ENCODE measurements around the gene MYO1E. TPM values are rescaled to one million over a fixed set of nuclear protein-coding genes. Genes with fewer than 3 reads are reported as not detected.

MYO1E gene
- total RNA-seq, 1 donor from 2014 or later: 45.1 TPM

DNA sequence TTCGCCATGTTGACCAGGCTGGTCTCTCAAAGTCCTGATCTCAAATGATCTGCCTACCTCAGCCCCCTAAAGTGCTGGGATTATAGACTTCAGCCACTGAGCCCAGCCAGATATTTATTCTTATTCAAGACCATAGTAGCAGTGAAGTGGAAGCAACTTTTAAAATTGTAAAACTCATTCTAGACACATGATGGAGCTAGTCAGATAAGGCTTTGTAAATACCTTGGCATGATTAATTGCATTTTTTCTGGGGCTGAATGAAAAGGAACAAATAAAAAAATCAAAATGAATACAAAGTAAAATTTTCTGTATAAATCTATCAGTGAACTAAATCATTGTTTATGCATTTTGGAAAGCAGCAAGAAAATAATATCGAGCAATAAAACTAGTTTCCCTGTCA, 4.1 kb upstream of the MYO1E start:
- H3K27ac Mint-ChIP-seq: no peak overlapping the region
- H3K4me1 Mint-ChIP-seq: peaks cover 12% of the 10 kb centered on the region
- H3K36me3 Mint-ChIP-seq (ENCODE audit: low read depth): no peaks in the 10 kb centered on the region
- DNase-seq: no peak
- intact Hi-C loops (cut with micrococcal nuclease): no loop called here
- H3K4me3 Mint-ChIP-seq: no peak overlapping the region
- peaks cover 36% of the 10 kb centered on the region for H3K27me3 Mint-ChIP-seq
- H3K9me3 Mint-ChIP-seq: no peaks in the 10 kb centered on the region

DNA sequence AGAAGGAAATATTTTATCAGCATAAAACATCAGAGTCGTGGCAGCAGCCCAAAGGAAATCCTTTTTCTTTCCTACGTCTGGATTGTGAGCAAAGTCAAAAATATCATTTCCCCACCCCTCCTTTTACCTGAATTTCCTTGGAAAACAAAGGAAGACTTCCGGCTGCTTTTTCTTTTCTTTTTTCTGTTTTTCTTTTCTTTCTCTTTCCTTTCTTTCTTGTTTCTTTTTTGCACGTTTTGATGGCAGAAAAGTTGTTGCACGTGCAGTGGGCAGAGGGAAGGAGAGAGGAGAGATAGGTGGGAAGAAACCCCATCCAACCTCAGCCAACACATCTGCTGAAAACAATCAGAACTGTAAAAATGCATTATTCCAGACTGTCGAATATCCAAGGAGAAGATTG, 544 bp upstream of the MYO1E start:
- no peak for DNase-seq
- H3K4me3 Mint-ChIP-seq: peak overlapping the region; percentile 98
- H3K27me3 Mint-ChIP-seq: peaks cover 41% of the 10 kb centered on the region
- intact Hi-C loops (cut with micrococcal nuclease): loop anchor here (5.0 kb wide), 3 partner anchors 71 to 386 kb away; partner anchors contain the start of gene RNF111
- no peak overlapping the region for H3K27ac Mint-ChIP-seq
- H3K9me3 Mint-ChIP-seq: no peaks in the 10 kb centered on the region
- H3K36me3 Mint-ChIP-seq (ENCODE audit: low read depth): peaks cover 6% of the 10 kb centered on the region
- H3K4me1 Mint-ChIP-seq: peaks cover 33% of the 10 kb centered on the region

DNA sequence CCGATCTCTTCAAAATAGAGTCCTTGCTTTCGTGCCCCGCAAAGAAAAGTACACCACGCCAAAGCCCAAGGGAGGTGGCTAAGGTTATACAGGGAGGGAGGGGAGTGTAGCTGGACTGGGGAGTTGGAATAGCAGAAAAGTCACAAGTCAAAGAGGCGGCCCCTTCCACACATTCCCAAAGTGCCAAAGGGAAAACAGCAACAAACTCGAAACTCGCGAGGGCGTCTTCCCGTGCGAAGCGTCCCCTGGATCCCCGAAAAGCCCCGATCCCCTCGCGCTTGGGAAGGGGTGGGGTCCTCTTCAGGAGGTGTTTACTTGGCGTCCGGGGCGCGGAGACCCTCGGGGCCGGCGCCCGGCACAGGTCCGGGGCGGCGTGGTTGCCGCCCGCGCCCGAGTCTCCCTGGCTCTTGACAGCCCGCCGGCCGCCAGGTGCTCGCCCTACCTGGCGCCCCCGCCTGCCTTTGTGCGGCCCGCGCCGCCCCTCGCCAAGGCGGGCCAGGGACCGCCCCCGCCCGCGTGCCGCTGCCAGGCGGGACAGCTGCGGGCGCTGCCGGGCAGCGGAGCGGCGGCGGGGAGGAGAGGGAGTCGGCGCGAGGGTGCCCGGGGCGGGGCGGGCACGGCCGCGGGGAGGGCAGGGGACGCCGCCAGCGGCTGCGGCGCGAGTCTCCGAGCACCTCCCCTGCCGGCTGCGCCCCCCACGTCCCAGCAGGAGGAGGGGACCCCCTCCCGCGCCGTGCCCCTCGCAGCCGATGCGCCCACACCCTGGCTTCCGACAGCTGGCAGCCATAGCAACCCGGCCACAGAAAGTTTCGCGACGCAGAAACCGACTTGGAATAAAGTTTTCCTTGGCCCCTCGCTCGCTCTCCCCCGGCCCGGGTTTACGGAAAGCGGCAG, 966 bp downstream of the MYO1E start:
- intact Hi-C loops (cut with micrococcal nuclease): loop anchor here (5.0 kb wide), 3 partner anchors 69 to 384 kb away; partner anchors contain the start of gene RNF111
- peak overlapping the region; percentile 85 for H3K27ac Mint-ChIP-seq
- H3K36me3 Mint-ChIP-seq (ENCODE audit: low read depth): peaks cover 6% of the 10 kb centered on the region
- DNase-seq: peak; percentile 81
- peaks cover 36% of the 10 kb centered on the region for H3K27me3 Mint-ChIP-seq
- peak overlapping the region; percentile 98 for H3K4me3 Mint-ChIP-seq
- peaks cover 39% of the 10 kb centered on the region for H3K4me1 Mint-ChIP-seq
- H3K9me3 Mint-ChIP-seq: no peaks in the 10 kb centered on the region

DNA sequence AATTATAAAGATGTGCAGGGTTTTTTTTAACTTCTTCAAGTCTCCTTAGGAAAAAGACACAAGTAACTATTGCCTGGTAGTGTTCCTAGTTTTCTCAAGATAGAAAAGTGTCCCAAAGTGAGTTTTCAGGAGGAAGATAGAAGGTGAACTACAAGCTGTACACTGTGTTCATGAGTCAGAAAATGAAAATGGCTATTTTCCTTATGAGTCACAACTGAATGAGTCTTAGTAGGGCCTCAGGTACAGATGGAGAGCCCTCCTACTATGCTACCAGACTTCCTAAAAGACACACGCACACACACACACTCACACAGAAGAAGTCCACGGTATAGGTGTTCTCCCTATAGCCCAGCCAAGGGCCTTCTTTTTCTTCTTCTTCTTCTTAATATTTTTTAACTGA, 3.1 kb downstream of the MYO1E start:
- H3K4me1 Mint-ChIP-seq: peaks cover 39% of the 10 kb centered on the region
- peaks cover 10% of the 10 kb centered on the region for H3K36me3 Mint-ChIP-seq (ENCODE audit: low read depth)
- no peak overlapping the region for H3K27ac Mint-ChIP-seq
- H3K27me3 Mint-ChIP-seq: peaks cover 28% of the 10 kb centered on the region
- intact Hi-C loops (cut with micrococcal nuclease): no loop called here
- no peak for DNase-seq
- no peak overlapping the region for H3K4me3 Mint-ChIP-seq
- H3K9me3 Mint-ChIP-seq: no peaks in the 10 kb centered on the region

DNA sequence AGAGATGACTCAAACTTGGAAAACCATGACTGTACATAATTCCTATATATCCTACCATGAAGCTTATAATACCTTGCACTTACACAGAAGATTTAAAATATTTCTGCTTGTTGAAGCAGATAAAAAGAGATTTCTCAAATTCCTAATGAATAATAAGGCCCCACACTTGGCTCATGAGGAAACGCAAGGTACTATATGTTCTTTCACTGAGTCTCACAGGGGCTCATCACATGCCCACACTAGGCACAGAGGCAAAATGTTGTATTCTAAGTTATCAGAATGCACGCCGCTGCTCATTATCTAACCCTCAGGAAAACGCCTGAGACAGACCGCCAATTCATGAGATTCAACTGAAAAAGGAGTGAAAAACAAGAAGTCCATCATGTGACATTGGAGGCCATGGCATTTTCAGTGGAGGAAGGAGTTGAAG, 5.6 kb downstream of the MYO1E start:
- Mint-ChIP-seq H3K27me3 (peaks cover 12% of the 10 kb centered on the region), H3K4me1 (peaks cover 27% of the 10 kb centered on the region), H3K4me3 (no peak overlapping the region), H3K36me3 (ENCODE audit: low read depth) (peaks cover 10% of the 10 kb centered on the region), H3K9me3 (no peaks in the 10 kb centered on the region), H3K27ac (no peak overlapping the region)
- DNase-seq: no peak
- intact Hi-C loops (cut with micrococcal nuclease): no loop called here

DNA sequence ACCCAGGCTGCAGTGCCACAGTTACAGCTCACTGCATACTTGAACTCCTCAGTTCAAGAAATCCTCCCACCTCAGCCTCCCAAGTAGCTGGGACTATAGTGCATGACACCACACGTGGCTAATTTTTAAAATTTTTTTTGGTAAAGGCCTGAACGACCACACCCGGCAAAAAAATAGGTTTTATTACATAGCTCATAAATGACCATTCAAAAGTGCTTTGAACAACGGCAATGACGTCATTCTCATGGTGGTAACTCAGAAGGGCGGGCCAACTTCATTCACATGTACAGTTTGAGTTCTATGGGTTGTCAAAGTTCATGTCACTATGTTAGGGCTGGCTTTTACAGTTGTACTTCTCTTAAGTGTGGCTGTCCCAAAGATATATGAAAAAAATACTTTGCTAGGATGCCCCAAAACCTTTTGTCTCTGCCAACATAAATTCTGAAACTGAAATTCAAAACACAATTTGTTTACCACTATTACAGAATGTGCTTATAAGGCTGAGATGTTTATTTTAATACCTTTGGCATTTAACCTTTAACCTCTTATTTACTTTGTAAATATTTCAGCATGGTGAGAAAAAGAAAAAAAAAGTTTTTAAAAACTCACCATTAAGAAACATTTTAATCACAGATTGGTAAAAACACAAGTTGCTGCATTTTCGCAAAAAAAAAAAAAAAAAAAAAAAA, 6.2 kb downstream of the MYO1E start:
- H3K27ac Mint-ChIP-seq: no peak overlapping the region
- peaks cover 12% of the 10 kb centered on the region for H3K27me3 Mint-ChIP-seq
- intact Hi-C loops (cut with micrococcal nuclease): no loop called here
- no peak for DNase-seq
- peaks cover 27% of the 10 kb centered on the region for H3K4me1 Mint-ChIP-seq
- peaks cover 10% of the 10 kb centered on the region for H3K36me3 Mint-ChIP-seq (ENCODE audit: low read depth)
- H3K4me3 Mint-ChIP-seq: no peak overlapping the region
- no peaks in the 10 kb centered on the region for H3K9me3 Mint-ChIP-seq

DNA sequence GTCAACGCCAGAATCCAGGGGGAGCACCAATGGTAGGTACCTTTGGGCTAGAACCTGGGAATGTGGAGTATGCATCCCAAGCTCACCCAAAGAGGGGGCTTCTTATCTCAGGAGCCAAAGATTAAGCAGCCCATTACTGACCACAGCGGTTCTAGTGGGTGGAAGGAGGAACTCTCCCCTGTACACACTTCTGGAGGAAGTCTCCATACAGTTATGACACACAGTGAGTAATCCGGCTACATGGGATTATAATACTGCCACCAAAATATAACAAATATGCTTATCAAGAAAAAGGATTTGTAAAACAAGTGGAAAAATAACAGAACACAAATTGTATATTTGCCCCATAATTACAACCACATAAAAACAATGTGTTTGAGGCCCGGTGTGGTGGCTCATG, 8.4 kb downstream of the MYO1E start:
- H3K27me3 Mint-ChIP-seq: peaks cover 4% of the 10 kb centered on the region
- intact Hi-C loops (cut with micrococcal nuclease): no loop called here
- H3K36me3 Mint-ChIP-seq (ENCODE audit: low read depth): peaks cover 4% of the 10 kb centered on the region
- H3K4me3 Mint-ChIP-seq: no peak overlapping the region
- no peak for DNase-seq
- H3K27ac Mint-ChIP-seq: no peak overlapping the region
- peaks cover 11% of the 10 kb centered on the region for H3K4me1 Mint-ChIP-seq
- no peaks in the 10 kb centered on the region for H3K9me3 Mint-ChIP-seq

DNA sequence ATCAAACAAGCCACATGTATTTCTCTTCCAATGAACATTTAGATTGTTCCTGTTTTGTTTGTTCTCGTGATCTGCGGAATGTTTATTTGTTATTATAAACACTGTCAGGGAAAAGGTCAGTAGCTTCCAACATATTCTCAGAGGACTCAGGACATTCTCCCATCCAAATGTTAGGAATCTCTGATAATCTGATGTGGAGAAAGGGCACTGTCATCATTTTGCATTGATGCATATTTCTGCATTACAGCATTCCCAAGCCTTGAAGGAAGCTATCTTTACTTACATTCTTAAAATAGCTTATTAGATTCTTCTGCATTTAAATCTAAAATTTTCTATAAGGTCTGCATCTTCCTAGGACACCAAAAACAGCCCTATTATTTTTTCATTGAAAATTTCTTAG, 10.3 kb downstream of the MYO1E start:
- Mint-ChIP-seq H3K4me1 (peaks cover 8% of the 10 kb centered on the region), H3K4me3 (no peak overlapping the region), H3K9me3 (no peaks in the 10 kb centered on the region), H3K36me3 (ENCODE audit: low read depth) (peaks cover 10% of the 10 kb centered on the region), H3K27me3 (peaks cover 10% of the 10 kb centered on the region), H3K27ac (no peak overlapping the region)
- intact Hi-C loops (cut with micrococcal nuclease): no loop called here
- no peak for DNase-seq

DNA sequence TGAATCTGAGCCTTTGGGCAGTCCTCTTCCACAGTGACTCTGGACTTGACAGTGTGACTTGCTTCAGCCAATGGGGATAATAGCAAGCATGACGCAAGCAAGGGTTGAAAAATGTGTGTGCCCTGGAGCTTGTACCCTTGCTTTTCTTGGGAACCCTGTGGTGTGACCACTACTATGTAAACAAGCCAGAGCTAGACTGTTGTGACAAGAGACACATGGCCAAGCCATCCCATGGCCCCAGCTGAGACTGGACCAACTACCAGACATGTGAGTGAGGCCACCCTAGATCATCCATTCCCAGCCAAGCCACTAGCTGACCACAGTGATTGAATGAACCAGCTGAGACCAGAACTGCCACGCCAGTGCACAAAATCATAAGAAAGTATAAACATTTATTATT, 11.8 kb downstream of the MYO1E start:
- Mint-ChIP-seq H3K4me1 (peaks cover 3% of the 10 kb centered on the region), H3K27me3 (peaks cover 10% of the 10 kb centered on the region), H3K36me3 (ENCODE audit: low read depth) (peaks cover 7% of the 10 kb centered on the region), H3K4me3 (no peak overlapping the region), H3K27ac (no peak overlapping the region), H3K9me3 (no peaks in the 10 kb centered on the region)
- intact Hi-C loops (cut with micrococcal nuclease): no loop called here
- DNase-seq: no peak

DNA sequence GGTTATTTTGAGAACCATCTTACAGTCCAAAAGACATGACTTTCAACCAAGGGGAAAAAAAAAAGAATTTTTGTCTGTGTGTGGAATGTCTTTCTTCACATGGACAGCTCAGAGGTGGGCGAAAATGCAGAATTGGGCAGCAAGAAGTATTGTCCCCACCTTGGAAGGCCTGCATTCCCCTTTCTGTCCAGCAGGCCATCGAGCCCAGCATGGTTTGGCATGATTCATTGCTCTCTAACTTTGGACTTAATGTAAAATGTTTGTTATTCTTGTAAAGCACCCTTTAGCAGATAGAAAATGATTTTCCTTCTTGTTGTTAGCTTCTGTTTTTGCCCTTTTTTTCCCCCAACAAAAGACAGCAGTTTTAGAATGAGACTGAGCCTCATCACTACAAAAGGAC, 12.4 kb downstream of the MYO1E start:
- DNase-seq: no peak
- Mint-ChIP-seq H3K4me1 (peaks cover 7% of the 10 kb centered on the region), H3K27ac (no peak overlapping the region), H3K4me3 (no peak overlapping the region), H3K27me3 (peaks cover 10% of the 10 kb centered on the region), H3K9me3 (no peaks in the 10 kb centered on the region), H3K36me3 (ENCODE audit: low read depth) (peaks cover 9% of the 10 kb centered on the region)
- intact Hi-C loops (cut with micrococcal nuclease): no loop called here

DNA sequence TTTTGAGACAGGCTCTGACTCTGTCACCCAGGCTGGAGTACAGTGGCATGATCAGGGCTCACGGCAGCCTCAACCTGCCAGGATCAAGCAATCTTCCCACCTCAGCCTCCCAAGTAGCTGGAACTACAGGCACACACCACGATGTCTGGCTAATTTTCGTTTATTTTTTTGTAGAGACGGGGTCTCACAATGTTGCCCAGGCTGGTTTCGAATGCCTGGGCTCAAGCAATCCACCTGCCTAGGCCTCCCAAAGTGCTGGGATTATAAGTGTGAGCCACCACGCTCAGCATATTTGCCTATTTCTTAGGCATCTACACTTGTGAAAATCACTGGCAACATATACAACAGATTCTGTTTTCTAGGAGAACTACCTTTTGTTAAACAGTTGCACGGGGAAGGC, 16.9 kb downstream of the MYO1E start:
- Mint-ChIP-seq H3K4me3 (no peak overlapping the region), H3K27ac (no peak overlapping the region), H3K9me3 (no peaks in the 10 kb centered on the region), H3K36me3 (ENCODE audit: low read depth) (peaks cover 8% of the 10 kb centered on the region), H3K4me1 (peaks cover 35% of the 10 kb centered on the region), H3K27me3 (peaks cover 5% of the 10 kb centered on the region)
- intact Hi-C loops (cut with micrococcal nuclease): no loop called here
- DNase-seq: no peak

DNA sequence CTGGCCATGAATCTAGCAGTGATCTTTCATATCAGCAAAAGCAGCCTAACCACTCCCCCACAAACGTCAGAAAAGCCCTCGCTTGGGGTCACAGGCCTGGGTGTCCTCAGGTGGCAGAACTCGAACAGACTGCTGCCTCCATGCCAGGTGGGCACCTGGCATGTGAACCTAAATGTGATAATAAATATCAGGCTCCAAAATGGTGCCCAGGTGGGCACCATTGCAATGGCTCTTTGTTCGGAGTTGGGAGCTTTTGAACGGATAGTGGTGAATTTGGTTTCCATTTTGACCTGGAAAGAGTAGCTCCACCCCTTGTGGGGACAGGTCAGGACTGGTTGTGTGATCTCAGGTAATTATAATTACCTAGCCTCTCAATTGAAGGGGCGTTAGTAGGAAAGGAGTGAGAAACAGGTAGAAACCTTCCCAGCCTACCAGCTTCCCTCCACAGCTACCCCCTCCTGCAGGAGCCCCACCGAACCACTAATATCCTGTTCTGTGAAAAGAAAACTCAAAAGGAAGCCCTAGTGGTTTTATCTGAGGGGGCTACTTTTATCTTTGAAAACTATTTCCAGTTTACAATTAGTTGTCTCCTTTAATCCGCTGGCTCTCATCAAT, 18.1 kb downstream of the MYO1E start:
- no peak for DNase-seq
- peaks cover 5% of the 10 kb centered on the region for H3K27me3 Mint-ChIP-seq
- intact Hi-C loops (cut with micrococcal nuclease): no loop called here
- H3K9me3 Mint-ChIP-seq: peaks cover 3% of the 10 kb centered on the region
- peaks cover 47% of the 10 kb centered on the region for H3K4me1 Mint-ChIP-seq
- peak overlapping the region; percentile 50 for H3K4me3 Mint-ChIP-seq
- H3K27ac Mint-ChIP-seq: peak overlapping the region; percentile 21
- peaks cover 10% of the 10 kb centered on the region for H3K36me3 Mint-ChIP-seq (ENCODE audit: low read depth)

DNA sequence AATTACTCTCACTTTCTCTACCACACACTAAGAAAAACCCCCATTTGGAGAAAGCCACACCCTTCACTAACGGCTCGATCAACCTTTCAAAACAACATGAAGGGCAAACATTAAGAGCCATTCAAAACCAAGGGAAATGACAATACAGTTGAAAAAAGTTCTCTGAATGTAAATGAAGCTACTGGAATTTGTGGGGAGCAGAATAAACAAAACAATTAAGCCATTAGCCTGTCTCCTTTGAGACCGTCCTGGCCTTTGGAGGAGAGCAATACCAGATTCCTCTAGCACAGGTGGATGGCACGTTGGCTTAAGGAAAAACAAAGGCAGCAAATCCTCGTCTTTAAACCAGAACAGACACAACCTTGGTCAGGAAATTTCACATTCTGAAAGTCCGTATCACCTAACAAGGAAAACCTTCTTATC, 18.7 kb downstream of the MYO1E start:
- H3K36me3 Mint-ChIP-seq (ENCODE audit: low read depth): peaks cover 10% of the 10 kb centered on the region
- peak overlapping the region; percentile 21 for H3K4me3 Mint-ChIP-seq
- peaks cover 3% of the 10 kb centered on the region for H3K9me3 Mint-ChIP-seq
- intact Hi-C loops (cut with micrococcal nuclease): no loop called here
- H3K27ac Mint-ChIP-seq: no peak overlapping the region
- H3K4me1 Mint-ChIP-seq: peaks cover 49% of the 10 kb centered on the region
- peak; percentile 68 for DNase-seq
- peaks cover 5% of the 10 kb centered on the region for H3K27me3 Mint-ChIP-seq

DNA sequence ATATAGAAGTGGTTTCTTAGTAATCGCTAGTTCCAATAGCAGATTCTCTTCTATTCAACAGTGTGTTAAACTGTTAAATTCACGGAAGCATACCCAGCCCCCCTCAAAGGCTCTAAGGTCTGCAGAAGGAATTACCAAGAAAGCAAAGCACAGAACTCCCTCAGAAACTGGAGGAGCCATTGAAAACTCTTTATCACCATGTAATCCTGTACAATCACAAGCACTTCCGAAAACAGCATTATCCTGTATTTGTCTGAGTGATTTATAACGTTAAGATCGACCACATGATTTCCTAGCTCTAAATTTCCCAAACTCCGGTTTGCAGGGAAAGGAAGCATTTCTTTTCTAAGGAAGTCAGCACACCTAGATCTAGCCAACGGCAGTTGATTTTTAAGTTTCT, 20.0 kb downstream of the MYO1E start:
- no peak overlapping the region for H3K27ac Mint-ChIP-seq
- peaks cover 56% of the 10 kb centered on the region for H3K4me1 Mint-ChIP-seq
- intact Hi-C loops (cut with micrococcal nuclease): no loop called here
- H3K27me3 Mint-ChIP-seq: peaks cover 2% of the 10 kb centered on the region
- no peak for DNase-seq
- peaks cover 6% of the 10 kb centered on the region for H3K36me3 Mint-ChIP-seq (ENCODE audit: low read depth)
- no peak overlapping the region for H3K4me3 Mint-ChIP-seq
- peaks cover 3% of the 10 kb centered on the region for H3K9me3 Mint-ChIP-seq
